ENCODE data around the gene LITAF.

DNA sequence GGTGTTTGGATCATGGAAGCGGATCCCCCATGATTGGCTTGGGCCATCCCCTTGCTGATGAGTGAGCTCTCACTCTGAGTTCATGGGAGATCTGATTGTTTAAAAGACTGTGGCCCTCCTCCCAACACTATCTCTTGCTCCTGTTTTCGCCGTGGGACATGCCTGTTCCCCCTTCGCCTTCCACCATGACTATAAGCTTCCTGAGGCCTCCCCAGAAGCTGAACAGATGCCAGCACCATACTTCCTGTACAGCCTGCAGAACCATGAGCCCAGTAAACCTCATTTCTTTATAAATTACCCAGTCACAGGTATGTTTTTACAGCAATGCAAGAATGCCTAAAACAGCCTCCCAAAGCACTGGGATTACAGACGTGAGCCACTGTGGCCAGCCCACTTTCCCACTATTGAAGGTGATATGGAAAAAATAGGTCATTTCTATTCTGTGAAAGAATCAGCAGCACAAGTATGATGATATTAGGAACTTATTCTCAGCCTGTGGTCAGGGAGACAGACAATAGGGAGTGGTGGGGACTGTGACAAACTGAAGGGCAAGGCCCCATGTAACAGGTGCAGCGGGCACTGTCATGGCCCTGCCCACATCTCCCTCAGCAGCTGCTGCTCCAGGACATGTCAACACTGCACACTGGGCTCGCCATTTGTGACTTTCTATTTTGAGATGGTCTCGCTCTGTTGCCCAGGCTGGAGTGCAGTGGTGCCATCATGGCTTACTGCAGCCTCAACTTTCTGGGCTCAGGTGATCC, 33.7 kb upstream of the LITAF start:
- TF ChIP-seq EZH2 (IDR thresholded peaks at IDR 0.05; ENCODE audit: low read depth) = no peak
- TF ChIP-seq, protein P1, sequence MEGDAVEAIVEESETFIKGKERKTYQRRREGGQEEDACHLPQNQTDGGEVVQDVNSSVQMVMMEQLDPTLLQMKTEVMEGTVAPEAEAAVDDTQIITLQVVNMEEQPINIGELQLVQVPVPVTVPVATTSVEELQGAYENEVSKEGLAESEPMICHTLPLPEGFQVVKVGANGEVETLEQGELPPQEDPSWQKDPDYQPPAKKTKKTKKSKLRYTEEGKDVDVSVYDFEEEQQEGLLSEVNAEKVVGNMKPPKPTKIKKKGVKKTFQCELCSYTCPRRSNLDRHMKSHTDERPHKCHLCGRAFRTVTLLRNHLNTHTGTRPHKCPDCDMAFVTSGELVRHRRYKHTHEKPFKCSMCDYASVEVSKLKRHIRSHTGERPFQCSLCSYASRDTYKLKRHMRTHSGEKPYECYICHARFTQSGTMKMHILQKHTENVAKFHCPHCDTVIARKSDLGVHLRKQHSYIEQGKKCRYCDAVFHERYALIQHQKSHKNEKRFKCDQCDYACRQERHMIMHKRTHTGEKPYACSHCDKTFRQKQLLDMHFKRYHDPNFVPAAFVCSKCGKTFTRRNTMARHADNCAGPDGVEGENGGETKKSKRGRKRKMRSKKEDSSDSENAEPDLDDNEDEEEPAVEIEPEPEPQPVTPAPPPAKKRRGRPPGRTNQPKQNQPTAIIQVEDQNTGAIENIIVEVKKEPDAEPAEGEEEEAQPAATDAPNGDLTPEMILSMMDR (conservative IDR thresholded peaks at IDR 0.05) = no peak
